HG02943 (cell line): ENCODE results near the gene CD247.

Experiments used
- ATAC-seq: cut with Tn5 transposase; IDR thresholded peaks from one replicate; pipeline ENCODE4 v1.9.1; 2021; ENCODE audit warnings: mild to moderate bottlenecking, low read depth, moderate library complexity; ENCODE audit not compliant: unreplicated experiment

CD247 gene

DNA sequence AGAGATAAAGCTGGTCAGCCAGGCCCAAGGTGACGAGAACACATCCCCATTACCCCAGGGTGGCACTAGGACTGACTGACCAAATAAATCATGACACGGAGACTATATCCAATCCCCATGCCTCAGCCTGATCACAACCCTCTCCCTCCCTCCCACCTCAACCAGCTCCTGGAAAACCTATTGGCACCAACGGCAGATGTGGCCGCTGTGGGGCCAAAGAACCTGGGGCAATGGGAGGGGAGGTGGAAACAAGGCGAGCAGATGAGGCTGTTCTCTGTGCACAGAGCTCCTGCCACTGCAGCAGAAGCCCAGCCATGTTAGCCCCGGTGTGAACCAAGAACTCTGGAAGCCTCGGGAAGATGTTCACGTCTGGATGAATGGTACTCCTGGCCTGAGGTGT is 77.6 kb downstream of the CD247 start:
- no peak for ATAC-seq

DNA sequence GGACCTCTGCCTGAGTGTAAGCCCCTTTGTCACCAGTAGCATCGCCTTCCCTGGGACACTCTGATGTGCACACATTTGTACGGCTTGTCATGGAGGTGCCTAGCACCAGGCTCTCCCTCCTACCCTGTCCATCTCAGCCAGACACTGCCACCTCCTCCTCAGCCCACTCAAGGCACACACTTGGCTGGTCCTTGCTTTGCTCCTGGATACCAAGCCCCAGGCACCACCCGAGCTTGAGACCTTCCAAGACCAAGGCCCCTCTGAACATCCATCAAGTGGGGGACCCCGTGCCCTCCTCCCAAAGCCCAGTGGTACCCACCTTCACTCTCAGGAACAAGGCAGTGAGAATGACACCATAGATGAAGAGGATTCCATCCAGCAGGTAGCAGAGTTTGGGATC is 78.0 kb downstream of the CD247 start:
- ATAC-seq = no peak

DNA sequence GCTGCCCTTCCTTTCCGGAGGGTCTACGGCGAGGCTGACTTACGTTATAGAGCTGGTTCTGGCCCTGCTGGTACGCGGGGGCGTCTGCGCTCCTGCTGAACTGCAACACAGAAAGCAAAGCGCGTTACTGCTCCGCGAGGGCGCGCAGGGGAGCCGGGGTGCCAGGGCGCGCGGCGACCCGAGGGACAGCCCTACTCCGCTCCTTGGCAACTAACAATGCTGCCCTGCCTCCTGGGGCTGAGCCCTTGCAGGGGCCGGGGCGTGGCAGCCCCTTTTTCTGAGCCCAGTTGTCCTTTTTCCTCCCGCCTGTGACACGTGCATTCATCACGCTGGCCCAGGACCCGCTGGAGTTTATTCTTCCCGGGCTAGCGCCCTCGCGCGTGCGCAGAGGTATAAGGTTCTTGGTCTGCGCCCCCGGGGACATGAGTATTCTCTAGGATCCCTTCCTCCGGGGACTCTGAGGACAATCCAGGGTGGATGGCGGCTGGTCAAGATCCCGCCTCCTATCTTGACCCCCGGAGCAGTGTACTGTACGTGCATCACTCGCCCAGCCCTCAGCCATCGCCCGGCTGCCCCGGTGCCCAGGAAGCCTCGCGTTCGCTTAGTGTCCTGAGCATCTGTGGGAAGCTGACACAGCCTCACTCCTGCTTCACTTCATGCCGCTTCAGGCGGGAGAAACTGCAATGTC is 78.9 kb downstream of the CD247 start:
- ATAC-seq = no peak

DNA sequence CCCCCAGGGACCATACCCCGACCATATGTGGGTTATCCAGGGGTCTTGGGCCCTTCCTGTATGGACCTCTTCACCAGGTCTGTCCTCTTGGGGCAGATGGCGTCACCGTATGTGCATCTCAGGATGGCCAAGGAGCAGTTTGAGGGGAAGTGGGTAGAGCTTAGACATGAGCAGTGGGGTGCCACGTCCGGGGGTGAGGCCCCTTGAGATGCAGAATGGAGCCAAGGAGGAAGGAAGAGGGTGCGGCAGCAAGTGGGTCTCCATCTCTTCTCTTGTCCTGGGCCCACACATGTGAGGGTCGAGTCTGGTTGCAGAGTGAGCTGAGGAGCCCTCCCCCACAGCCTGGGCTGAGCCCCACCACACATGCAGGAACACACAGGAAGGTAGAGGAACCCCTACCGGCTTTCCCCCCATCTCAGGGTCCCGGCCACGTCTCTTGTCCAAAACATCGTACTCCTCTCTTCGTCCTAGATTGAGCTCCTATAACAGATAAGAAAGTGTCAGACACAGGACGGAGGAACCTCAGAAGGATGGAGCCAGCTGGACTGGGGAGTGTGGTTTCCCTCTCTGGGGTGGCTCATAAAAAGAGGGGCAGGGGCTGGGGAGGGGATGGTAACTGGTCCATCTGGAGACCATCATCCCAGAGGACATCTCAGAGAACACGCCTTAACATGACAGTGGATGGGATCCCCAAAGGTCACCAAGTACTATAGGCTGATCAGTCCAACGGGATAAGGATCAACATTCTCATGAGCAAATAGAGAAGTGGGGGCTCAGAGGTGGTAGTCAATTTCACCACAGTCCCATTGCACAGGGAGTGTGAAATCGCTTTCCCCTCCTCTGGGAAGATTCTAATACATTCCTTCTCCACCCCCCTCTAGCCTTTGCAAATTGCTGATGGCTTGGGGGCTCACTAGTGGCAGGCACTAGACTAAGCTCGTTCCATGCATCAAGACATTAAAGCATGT is 79.9 kb downstream of the CD247 start:
- ATAC-seq = no peak

DNA sequence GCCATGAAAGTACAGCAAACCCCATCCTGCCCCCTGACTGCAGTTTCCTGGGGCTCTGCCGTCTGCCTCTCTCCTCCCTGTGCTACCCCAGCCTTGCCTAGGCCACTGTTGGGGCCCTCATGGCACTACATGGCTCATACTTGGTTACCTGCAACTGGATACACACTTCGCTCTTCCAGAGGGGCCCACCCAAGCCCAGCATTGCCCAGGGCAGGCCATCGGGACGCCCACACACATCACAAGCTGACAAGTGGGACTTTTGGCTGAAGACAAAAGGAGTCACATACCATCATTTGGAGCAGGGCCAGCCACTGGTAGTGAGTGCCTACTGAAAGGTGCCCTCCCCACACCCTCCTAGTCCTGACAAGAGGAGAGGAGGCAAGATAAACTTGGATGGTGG is 82.8 kb downstream of the CD247 start:
- no peak for ATAC-seq

DNA sequence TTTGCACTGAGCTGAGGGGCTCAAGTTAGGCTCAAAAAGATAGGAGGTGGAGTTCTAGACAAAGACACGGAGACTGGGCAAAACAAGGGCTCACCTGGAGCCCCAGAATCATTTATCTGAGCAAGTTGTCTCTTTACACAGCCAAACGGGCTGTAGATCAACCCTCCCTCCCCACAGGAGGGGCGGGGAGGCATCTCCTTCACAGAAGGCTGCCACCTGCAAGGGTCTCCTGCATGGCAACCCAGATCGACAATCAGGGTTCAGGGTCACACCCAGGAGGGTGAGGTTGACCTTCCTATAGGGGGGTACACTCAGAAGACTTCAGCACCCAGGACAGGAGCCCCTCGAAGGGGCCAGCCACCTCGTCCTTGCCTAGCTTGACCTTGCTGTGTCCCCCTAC is 84.0 kb downstream of the CD247 start:
- no peak for ATAC-seq

DNA sequence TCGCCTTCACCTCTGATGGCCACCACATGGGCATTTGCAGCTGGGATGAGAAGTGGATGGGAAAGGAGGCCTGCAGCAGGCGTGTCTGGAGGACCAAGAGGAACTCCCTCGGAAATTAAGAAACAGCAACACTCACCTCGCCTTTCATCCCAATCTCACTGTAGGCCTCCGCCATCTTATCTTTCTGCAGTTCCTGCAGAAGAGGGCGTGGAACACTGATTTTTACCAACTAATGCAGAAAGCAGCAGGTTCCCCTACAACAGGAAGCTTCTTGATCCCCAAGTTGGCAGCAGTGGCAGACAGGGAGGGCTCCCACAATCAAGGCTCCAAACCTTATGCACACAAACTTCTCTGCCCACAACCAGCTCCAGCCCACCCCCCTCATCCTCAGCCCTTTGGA is 84.4 kb downstream of the CD247 start:
- no peak for ATAC-seq

DNA sequence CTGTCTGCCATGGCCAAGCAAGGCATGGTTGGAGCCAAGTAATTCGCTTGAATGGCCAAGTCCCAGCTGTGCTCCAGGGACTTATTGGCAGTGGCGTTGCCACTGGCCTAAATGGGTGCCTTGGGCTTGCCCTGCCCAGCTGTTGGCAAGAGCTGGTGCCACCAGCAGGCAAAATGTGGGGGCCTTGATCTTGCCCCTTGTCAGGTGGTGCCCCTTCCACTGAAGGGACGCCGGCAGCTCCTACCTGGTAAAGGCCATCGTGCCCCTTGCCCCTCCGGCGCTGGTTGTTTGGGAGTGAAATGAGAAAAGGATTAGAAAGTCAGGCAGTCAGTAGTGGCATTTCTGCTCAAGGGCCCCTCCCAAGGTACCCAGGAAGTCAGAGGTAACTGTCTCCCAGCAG is 85.5 kb downstream of the CD247 start:
- no peak for ATAC-seq

DNA sequence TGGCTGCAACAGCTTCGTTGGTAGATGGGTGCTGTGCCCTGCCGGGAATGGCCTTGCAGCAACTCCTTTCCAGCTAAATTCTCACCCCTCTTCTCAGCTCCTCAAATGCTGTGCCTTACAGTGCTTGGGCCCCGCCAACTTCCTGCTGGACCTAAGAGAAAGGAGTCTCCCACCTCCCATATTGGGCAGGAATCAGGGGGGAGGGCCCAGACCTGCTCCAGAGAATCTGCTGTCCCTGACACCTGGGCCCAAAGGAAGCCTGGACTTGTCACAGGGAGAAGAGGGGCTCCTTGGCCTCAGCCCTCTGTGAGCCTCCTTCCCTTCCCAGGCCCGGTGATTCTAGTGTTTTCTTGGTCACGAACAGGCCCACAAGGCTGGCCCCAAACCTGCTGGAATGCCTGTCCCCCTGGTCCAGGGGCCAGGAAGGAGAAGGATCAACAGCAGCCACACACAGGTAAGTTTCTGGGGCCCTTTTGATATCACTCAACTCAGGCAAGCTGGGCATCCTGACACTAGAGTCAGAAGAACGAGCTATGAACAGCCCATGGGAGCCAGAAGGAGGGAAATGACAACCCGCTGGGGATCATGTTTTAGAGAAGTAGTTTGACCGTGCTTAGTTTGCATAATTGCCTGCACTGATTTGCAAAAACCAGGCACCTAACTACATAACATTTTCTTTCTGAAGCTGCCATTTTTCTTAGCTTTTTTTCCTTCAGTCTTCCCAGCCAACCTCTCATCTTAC is 86.2 kb downstream of the CD247 start:
- ATAC-seq = no peak

DNA sequence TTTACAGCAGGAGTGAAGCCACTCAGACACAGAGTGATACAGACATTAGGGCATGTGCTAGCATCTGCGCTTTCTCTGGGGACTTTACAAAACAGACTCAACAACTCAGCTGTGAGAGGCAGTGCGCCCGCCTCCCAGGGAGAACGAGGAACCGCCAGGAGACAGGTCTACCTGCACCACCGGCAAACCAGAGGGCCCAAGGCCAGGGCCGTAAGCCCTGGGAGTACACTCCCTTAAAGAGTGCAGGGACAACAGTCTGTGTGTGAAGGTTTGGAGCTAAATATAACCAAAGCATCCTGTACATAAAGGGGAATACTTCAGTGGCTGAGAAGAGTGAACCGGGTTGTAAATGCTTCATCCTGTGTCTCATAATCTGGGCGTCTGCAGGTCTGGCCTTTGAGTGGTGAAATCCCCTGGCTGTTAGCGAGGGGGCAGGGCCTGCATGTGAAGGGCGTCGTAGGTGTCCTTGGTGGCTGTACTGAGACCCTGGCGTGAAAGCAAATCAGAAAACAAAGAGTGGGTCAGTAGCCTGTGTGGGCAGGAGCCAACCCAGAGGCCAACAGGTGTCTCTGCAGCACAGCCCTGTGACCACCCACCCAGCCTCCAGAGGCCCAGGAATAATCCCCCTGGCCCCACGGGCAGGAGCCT is 86.9 kb downstream of the CD247 start:
- ATAC-seq = no peak

DNA sequence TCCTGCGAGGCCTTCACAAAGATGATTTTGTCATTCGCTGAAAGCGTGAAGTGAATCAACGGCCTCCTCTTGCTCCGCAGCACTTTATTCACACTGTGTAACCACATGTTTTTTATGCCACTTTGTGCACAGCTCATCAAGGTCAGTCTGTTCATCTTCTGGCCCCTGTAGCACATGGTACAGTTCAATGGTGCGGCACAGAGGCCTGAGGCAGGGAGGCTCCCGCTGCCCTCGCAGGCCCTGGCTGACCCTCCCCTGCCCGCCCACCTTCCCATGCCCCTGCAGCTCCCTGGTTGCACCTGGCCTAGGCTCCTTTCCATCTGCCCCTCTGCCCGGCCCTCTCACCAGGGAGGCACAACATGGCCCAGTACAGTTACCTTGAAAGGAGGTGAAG is 87.5 kb downstream of the CD247 start:
- no peak for ATAC-seq

DNA sequence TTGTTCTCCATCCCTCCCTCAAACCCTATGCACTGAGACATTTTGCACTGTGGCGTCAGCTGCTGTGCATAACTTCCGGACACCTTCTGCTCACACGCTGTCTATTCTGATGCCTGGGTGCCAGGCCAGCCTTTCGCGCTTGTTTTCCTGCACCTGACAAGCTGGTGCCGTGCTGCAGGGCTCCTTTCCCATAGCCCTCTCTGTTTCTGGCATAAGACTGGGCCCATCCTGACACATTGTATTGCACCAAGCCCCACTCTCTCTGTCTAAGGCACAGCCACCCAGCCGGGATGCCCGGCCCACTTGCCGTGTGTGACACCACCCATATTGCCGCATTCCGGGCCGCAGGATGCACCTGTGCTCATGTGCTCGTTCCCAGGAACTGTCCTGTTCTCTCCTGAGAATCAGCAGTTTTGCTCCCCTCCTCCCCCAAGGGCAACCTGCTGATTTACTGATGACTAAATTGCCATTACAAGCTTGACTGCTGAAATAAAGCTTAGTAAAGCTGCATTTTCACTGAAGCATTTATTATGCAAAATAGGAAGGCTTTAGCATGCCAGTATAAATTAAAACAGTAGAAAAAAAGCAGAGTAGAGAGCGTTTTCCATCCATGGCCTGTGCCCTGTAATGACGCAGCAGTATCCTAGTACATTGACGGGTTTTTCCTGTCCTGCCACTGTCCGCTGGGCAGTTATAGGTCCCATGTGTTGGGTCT is 88.0 kb downstream of the CD247 start:
- no peak for ATAC-seq

DNA sequence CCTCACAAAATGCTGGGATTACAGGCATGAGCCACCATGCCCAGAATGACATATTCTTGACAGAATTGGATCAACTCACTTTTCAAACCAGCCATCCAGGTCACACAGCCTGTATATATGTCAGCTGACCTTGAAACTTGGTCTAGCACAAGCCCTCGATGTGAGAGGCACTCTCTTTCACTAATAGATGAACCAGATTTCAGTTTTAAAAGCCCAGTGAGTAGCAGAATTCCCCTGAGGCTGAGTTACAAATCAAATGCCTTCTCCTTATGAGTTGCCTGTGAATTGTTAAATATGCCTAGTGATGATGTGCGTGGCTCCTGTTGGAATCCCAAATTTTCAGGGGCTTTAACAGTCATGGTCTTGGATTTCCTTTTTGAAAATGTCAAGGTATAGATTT is 88.7 kb downstream of the CD247 start:
- no peak for ATAC-seq

DNA sequence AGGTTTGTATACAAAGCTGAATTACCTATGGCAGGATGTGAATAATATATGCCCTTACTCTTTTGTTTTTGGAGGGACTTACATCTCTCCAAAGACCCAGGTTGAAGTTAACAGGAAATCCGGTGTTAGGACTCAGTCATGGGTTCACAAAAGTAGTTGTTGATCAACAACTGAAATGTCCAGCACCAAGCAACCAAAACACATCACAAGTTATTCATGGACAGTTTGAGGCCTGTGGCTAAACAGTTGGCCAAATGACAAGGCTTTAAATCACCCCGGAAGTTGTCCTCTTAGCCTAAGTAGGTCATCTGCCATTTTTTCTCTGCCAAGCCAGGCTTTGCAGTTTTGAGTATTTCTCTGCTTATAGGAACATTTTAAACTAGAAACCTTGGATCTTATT is 89.9 kb downstream of the CD247 start:
- no peak for ATAC-seq

DNA sequence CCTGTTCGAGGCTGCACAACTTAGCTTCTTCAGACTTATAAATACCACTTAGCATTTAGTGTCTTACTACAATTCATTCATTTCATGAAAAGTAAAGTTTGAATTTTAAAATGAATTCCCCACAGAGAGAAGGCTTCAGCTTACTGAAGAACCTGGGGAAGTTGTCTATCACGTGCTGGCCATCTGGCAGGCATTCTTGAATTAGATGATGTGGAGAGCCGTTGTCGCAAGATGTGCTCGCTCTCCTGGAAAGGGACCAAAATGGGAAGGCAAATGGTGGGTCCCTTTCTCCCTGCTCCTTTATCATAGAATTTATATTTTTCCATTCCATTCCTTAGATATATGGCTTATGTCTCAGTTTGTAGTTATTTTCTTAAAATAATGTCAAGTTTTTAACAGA is 90.5 kb downstream of the CD247 start:
- no peak for ATAC-seq

DNA sequence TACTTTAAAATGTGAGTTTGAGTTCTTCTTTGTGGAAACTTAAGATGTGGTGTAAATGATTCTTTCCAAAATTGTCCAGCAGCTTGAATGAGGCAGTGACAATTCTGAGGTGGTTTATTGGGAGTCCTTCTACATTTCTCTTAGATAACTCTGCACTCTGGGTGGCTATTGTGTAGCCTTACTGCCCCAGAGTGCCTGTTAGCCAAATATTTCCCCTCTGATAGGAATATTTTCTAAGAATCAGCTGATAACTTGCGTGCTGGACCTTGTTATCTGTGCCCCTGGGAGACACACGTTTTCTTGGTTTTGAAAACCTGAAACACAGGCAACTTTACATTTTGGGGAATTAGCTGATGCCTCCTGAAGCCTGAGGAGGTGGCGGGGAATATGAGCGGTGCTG is 91.6 kb downstream of the CD247 start:
- ATAC-seq = no peak

DNA sequence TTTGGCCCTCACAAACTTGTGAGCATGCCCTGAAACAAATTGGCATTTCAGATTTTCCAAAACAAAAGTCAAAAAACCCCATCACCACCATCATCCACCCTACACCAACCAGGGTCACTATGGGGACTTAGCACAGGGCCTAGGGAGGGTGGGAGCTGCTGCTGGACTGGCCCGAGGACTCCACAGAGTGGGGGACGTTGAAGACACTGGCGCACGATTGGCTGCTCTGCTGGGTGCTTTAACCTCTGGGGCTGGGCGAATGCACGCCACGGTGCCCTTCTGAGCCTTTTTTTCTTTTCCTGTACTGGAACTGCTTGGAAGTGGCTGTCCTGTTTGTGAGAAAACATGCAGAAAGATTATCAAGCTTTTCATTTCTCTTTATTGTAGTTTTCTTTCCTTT is 92.8 kb downstream of the CD247 start:
- no peak for ATAC-seq

DNA sequence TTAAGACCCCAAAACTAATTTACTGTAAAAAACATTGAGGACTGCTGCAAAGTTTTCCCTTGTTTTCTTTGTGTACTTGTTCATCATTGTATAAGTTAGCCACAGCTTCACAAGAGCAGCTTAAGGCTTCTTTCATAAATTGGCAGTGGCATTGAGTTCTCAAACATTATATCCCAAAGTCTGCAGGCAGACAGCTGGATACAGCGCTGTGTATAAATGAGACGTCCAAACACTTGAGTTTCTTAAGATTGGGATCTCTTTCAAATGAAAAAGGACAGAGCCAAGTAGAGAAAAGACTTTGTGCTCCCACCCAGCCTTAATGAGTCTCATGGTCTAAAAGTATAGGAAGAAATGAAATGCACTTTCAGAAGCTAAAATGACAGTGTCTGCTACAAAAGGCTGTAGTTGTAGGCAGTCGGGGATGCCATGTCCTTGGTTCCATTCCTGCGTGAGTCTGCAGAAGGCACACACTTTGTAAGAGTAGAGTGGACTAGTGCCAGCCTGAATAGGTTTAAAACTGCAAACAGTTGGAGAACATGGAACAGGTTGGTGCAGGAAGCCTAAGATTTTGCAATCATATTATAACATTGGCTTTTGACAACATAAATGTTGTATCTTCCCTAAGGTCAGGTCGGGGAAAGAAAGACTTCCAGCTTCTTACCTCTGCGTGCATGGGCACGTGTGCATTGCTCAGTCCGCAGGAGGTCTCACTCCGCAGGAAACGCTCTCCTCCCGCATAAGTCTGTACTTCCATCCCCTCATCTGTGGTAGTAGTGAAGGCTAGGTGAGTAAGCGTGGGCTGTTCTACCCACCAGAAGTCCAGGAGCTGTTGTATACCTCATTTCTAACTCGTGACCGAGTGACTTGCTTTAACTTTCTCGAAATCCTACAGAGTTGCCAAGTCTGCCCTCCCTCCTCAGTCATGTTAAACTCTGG is 94.4 kb downstream of the CD247 start:
- ATAC-seq = no peak

DNA sequence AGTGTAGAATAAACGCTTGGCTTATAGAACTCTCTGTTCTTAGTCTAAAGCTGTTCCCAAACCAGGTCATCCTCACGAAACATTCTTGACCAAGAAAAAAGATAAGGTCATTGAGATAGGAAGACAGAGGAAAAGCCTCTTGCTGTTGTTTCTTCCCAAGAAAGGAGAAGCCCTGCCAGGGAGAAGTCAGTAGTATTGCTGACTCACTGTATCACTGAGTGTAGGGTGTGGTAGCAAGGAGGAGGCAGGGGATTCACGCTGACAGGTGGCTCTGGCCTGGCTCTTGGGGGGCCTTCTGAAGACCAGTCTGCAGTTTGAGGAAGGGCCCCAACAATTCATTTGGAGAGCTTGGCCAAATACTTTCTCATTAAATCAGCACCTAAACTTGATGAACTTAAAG is 97.8 kb downstream of the CD247 start:
- no peak for ATAC-seq
